GM19468 (cell line): ENCODE data around the gene EML1.

ENCODE experiments used
- ATAC-seq: cut with Tn5 transposase; IDR thresholded peaks from one replicate; pipeline ENCODE4 v1.9.1; 2021; ENCODE audit warnings: mild to moderate bottlenecking, moderate library complexity, moderate number of reproducible peaks; ENCODE audit not compliant: unreplicated experiment; ENCODE audit errors: extremely low read depth

The EML1 gene, protein sequence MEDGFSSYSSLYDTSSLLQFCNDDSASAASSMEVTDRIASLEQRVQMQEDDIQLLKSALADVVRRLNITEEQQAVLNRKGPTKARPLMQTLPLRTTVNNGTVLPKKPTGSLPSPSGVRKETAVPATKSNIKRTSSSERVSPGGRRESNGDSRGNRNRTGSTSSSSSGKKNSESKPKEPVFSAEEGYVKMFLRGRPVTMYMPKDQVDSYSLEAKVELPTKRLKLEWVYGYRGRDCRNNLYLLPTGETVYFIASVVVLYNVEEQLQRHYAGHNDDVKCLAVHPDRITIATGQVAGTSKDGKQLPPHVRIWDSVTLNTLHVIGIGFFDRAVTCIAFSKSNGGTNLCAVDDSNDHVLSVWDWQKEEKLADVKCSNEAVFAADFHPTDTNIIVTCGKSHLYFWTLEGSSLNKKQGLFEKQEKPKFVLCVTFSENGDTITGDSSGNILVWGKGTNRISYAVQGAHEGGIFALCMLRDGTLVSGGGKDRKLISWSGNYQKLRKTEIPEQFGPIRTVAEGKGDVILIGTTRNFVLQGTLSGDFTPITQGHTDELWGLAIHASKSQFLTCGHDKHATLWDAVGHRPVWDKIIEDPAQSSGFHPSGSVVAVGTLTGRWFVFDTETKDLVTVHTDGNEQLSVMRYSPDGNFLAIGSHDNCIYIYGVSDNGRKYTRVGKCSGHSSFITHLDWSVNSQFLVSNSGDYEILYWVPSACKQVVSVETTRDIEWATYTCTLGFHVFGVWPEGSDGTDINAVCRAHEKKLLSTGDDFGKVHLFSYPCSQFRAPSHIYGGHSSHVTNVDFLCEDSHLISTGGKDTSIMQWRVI

DNA sequence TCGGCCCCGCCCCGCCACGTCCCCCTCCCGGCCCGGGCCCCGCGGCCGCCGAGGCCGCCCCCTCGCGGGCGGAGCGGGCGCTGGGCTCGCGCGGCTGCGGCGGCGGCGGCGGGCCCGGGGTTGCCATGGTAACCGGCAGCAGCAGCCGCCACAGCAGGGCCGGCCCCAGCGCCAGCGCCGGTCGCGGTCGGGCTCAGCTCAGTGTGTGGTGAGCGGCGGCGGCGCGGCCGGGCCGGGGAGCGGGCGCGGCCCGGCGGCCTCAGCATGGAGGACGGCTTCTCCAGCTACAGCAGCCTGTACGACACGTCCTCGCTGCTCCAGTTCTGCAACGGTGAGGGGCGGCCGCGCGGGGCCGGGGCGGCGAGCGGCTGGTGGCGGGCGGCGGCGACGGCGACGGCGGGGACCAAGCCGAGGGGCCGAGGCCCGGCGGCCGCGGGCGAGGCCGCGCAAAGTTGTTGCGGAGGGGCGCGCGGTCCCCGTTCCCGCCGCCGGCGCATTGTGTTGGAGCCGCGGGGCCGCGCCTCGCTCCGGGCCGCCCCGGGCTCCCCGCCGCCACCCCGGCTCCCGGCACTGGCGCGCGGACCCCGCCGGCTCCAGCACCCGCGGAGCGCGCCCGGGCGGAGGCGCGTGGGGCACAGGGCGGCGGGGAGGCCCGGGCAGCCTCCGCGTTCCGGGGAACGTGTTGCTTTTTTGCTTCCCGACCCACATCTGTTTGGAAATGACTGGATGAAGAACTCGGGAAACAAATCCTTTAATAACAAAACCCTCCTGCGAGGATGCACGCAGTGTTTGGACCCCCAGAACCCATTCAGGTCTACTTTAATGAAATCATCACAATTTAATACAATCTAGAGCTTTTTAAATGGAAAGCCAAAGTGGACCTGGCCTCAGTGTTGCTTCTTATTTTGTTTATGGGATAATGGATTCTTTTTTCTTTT, at the start of gene EML1:
Gene EML1, plus strand, starts transcription at position 201 of the 938 bp plus-strand sequence. Its CDS starts 64 bp downstream, at position 265.
- ATAC-seq = peak; percentile 53

DNA sequence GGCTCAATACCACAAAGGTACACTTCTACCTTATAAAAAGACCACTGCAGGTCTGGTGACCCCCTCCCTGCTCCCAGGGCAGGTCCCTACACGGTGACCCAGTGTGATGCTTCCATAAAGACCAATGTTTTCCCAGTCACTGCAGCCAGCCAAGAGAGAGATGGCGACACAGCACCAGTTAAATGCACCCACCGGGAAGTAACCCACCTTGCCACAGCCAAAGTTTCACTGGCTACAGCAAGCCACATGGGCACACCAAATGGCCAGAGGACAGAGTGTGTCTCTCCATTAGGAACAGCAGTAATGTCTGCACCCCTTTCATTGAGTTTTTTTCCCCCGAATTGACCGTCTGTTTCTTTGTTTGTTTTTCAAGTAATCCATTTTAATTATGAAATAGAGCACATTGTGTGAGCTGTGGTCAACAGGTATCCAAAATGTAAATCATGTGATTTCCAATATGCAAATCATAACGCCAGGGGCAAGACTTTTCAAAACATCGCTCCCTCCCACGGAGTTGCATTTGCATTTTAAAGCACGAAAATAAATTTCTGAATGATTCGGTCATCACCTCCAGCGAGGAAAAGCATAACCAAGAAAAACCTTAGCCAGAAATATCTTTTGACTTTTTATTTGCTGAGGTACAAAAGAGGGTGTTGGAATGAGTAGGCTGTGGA, 48.9 kb upstream of the EML1 start:
- no peak for ATAC-seq

DNA sequence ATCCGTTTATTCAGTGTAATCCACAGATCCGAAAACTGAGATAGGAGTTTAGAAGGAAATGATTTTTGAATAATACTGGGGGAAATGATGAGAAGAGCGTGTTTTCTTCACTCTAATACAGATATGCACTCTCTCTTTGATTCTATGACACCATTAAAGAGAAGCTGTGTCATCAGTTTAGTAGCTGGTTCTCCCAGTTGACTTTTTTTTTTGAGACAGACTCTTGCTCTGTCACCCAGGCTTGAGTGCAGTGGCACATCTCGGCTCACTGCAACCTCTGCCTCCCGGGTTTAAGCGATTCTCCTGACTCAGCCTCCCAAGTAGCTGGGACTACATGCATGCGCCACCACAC, 48.4 kb upstream of the EML1 start:
- no peak for ATAC-seq

DNA sequence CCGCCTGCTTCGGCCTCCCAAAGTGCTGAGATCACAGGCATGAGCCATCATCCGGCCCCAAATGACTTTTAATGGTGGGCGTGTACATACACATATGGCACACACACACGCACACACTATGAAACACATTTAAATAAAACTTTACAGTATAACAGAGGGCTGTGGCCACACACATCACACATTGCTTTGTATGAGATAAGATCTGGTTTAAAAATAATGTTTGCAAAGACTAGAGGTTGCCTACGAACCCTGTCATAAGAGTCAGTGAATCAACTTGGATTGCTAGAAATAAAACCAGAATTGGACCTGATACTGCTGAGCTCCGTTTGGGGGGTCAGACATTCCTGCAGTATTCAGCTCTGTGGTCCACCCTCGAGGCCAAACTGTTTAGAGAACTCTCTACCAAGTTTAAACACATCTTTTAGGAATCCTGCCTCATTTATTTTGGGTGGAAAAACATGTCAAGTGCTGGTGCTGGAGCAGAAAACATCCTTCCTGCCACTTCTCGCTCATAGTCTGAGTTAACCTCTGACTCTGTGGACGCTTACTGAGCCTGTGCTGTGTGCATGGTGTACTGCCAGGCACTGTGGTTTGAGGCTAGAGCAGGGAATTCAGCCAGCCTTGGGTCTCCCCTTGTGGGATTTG, 47.8 kb upstream of the EML1 start:
- no peak for ATAC-seq

DNA sequence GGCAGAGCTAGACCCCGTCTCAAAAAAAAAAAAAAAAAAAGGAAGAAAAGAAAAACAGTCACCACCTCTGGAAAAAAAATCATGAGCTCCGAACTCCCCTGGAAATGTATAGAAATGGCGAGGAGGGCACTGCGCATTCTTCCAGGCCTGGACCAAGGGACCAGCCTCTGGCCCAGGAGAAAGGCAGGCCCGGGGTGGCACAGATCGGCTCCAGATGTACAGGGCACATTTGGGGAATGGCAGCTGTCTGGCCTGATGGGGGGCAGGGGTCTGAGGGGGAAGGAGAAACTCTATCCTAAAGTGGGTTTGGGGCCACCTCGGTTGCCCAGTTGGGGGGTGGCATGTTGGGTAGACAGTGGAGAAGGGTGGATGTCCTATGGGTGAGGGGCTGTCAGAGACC, 46.0 kb upstream of the EML1 start:
- ATAC-seq = no peak

DNA sequence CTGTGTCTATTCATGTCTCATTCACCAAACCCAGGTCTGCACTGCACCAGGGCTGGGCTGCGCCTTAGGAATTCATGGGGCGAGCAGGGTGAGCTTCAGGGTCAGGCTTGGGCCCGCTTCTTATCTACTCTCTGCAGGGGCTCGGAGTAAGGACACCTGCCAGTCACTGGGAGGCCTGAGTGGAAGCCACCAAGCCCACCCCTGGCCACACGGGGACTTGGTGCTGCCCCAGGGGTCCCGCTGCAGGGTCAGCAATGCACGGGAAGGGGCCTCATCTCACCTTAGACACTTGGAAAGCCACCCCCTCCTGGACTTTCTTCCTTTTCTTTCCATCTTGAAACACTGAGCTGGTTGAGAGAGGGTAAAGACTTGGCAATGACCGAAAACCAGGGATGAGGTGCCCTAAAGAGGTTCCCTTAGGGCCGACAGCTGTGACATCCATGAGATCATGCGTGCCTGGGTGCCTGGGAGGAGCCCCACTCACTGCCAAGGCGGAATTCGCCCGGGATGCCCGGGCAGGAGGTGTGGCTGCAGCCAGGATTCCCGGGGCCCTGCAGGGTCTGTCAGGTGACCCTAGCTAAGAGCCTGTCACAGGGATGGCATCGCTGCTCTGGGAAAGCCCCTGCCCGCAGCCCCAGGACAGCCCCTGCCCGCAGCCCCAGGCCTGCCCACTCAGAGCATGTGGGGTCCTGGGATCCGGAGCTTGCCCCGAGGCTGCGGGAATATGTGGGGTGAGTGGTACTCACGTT, 45.5 kb upstream of the EML1 start:
- no peak for ATAC-seq

DNA sequence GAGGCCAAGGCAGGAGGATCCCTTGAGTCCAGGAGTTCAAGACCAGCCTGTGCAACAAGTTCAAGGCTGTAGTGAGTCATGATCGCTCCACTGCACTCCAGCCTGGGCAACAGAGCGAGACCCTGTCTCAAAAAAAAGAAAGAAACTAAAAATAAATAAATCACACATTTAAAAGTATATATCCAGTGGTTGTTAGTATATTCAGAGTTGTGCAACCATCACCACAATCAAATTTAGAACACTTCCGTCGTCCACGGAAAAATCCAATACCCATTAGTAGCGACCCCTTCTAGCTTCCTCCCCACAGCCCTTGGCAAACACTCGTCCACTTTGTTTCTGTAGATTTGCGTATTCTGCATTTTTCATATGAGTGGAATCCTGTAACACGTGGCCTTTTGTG, 44.7 kb upstream of the EML1 start:
- ATAC-seq = no peak

DNA sequence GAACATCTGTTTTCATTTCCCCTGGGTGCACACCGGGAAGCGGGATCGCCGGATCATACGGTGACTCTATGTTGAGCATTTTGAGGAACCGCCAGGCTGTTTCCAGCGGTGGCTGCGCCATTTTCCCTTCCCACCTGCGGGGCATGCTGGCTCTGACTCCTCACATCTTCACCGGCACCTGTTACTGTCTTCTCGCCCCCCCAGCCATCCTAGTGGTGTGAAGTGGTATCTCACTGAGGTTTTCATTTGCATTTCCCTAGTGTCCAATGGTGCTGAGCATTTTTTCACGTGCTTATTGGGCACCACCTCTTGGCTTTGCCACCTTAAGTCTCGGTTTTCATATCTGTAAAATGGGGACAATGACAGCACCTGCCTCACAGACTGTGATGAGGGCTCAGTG, 44.1 kb upstream of the EML1 start:
- ATAC-seq = no peak

DNA sequence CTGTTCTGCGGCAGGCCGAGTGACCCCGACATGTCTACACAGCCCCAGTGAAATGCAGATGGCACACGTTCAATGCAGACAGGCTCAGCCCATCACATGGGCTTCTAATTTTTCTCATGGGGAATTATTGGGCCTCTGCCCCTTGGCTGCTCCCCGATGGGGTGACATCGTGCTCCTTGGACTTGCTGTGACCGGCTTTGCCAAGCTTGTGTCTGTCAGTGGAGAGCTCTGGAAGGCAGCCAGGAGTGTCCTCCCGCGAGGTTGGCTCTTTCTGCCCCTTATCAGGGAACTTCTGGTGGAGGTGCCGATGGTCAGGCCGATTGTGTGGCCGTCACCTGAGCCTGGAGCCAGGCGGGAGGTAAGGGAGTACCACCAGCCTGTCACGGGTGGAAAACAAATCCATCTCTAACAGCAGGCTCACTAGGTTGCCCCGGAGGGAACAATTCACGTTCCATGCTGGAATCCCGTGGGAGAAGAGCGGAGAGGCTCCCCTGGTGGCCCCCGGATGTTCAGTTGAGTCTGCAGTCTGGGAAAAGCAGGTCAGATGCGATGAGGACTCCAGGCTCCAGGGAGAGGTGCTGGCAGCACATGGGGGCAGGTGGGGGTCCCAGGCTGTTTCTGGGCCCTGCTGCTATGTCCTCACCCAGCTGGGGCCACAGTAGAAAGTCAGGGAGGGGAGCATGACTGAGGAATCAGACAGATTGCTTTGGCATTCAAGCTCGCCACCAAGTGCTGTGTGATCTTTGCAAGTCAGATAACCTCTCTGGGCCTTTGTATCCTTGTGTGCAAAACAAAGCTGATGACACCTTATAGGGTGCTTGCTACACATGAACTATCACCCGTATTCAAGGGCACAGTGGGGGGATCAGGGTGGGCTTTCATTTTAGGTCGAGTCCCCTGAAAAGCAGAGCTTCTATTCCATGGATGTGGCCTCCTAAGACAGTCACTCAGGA, 43.2 kb upstream of the EML1 start:
- ATAC-seq = no peak

DNA sequence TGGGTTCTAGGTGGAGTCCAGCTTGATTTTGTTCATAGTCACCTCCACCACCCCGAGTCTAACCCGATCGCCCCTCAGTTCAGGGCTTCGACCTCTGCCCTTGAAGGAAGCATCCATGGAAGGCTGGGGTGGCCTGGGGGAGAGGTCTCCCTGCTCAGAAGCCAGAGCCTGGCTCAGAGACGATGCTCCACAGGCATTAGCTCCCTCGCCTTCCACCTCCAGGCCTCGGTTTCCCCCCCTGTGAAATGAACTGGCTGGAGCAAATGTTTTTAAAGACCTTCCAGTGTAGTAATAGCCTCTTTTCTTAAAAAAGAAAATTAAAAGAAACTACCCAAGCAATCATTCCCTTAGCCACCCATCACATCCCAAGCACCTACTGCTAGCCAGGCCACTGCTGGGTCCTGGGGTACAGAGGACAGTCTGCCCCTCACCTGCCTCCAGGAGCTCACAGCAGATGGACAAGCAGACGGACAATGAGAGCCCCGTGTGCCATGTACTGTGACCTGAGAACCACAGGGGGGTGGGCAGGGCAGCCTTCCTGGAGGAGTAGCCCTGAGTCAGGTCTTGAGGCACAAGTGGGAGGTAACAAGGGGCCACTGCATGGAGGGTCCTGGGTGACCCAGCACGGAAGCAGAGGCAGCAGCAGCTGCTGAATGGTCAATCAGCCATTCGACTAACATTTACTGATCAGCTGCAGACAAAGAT, 42.3 kb upstream of the EML1 start:
- ATAC-seq = no peak

DNA sequence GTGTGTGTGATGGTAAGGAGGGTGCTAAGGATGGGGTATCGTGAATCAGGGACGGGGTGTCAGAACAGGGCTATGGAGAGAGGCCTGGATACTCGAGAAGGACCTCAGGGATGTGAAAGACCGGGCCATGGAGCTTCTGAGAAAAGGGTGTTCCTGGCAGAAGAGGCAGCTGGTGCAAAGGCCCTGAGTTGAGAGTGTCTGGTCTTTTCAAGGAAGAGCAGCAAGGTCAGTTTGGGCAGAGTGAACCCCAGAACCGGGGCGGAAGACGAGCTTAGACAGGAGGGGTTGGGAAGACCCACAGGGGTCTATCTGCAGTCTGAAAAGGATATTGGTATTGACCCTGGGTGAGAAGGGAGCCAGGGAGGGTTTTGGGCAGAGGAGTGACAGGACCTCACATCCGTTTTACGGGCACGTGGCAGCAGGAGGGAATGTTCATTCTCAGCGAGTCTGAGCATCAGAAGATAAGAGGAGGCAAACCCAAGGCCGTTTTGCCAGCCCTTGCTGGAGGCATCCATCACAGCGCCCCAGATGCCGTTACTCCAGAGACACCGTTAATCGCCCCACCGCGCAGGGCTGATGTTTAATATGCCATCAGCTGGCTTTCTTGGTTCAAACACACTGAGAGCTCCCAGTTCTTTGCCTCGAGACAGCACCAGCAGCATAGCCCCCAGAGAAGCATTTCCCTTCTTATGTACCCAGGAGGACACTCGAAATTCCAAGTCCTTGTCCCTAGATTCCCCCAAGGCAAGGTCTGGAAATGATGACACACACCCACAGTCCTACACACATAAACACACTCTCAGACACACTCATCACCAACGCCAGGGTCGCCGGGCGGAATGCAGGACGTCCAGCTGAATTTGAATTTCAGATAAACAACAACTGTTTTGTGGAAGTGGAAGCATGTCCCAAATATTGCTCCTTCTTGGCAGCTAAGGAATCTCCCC, 41.4 kb upstream of the EML1 start:
- no peak for ATAC-seq

DNA sequence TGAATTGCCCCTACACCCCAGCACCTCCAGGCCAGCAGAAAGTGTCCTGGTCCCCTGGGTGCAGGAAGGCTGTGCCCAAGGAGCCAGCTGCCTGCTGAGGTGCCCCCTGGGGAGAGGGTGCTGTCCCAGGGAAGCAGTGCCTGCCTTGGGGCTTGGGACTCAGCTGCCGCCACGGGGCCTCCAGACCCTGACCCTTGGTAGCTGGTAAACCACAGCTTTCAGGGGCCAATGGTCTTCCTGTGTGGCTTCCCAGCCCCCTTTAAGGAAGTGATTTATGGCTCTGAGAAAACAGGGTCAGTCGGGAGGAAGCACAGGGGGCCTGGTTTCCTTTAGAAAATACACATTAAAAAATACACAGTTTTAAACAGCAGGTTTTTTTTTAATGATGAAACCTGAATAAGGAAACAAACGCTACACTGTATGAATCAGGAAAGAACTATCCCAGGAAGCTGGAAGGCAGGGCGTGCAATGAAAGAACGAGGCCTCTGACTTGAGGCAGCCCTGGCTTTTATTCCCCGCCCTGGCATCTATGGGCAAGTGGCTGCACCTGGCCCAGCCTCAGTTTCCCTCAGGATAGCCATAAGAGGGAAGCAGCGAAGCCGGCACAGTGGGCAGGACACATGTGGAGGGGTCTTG, 40.6 kb upstream of the EML1 start:
- no peak for ATAC-seq

DNA sequence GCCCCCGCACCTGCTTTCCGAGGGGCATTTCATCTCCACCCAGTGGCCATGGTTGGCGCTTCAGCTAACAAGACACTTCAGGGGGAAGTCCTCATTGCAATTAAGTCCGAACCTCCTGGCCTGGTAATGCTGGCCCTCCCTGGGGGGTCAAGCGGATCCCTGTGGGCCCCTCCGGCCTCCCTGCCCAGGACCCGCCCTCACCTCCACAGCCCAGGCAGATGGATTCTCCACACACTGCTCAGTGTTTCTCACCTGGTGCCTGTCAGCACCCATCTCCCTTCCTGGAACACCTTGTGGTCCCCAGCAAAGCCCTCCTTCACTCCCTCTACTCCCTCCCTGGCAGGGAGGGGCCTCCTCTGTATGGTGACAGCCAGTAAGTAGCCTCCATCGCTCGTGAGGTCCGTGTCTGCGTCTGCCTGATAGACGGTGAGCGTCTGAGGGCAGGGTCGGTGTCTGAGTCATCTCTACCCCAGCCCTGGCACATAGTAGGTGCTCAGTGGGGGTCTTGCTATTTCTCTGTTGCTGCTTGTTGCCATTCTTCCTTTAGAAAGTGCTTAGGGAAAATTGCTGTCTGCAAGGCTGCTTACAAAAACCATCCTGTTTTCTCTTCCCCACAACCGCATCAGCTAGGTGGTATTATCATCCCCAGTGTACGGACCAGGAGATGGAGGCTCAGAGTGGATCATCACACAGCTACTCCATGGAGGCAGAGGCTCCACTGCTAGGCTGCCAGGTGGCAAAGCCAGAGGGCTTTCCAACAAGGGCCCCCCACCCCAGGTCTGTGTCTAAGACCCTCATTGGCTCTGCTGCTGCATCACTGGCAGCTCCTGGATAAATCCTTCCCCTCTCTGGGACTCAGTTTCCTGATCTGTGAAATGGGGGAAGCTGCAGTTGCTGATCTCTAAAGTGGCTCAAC, 39.7 kb upstream of the EML1 start:
- ATAC-seq = no peak
